Occipital lobe (tissue), 2 donors: ENCODE data around the gene KRT79. TPM values are rescaled to one million over a fixed set of nuclear protein-coding genes. Genes with fewer than 3 reads are reported as not detected.
"Not testable (repeated sequence)": the region's sequence is repeated elsewhere in the genome, so short reads cannot be mapped to it uniquely, and the experiment has no call there.

ENCODE experiments used
- DNase-seq: peaks from one replicate; lab custom pipeline; 2025; lab: John Stamatoyannopoulos, UW
- total RNA-seq: library from RNA; depleted of rRNA; stranded (reverse); fragments of >200 nt; gene quantifications from one replicate; pipeline ENCODE4 v1.2.3, GENCODE V29; 2014

KRT79 gene
- total RNA-seq, result not detected

- DNase-seq, result no peak
Observed at GRCh38 chr12:52833922-52834726, at the start of gene KRT79. TSS of gene KRT79 (minus strand) at chr12:52834311. CDS start at chr12:52834260, 51 bp downstream.

GRCh38 chr12:52880499-52880898 lies 46.4 kb upstream of the KRT79 start:
- DNase-seq, result not testable (repeated sequence)

GRCh38 chr12:52879394-52880351 lies 45.6 kb upstream of the KRT79 start:
- DNase-seq, result peak; percentile 77

GRCh38 chr12:52878507-52879393 lies 44.6 kb upstream of the KRT79 start:
- DNase-seq, result no peak

DNA sequence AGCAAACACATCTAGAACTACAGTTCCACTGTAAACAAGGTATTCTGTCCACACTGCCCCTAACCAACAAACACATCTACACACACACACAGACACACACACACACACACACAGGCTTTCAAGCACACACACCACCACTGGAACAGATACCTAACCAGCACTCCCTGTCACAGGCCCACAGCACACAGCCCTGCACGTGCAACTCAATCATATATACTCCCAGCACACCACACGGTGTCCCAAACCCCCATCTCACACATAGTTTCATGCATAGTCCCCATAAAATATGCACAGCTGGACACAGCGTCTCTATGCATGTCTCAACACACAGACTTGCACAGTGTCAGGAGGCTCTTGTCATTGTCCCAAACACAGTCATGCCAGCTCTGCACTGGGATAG lies 43.1 kb upstream of the KRT79 start:
- no peak for DNase-seq

DNA sequence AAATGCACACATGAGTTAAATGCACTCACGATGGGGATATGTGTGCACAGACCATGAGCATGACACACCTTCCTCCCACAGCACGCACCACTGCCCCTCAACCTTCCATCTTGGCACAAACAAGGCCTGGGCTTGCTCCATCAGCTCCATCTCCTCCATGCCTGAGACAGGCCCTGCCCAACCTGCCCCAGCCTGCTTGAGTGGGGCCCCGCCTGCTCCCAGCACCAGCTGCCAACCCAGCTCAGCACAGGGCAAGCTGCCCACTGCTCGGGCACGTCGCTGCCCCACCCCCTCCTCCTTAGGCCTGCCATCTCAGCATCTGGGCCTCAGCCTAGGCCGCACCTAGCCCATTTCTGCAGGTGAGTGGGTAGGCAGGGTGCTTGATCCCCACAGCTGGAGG lies 42.3 kb upstream of the KRT79 start:
- DNase-seq, result no peak

DNA sequence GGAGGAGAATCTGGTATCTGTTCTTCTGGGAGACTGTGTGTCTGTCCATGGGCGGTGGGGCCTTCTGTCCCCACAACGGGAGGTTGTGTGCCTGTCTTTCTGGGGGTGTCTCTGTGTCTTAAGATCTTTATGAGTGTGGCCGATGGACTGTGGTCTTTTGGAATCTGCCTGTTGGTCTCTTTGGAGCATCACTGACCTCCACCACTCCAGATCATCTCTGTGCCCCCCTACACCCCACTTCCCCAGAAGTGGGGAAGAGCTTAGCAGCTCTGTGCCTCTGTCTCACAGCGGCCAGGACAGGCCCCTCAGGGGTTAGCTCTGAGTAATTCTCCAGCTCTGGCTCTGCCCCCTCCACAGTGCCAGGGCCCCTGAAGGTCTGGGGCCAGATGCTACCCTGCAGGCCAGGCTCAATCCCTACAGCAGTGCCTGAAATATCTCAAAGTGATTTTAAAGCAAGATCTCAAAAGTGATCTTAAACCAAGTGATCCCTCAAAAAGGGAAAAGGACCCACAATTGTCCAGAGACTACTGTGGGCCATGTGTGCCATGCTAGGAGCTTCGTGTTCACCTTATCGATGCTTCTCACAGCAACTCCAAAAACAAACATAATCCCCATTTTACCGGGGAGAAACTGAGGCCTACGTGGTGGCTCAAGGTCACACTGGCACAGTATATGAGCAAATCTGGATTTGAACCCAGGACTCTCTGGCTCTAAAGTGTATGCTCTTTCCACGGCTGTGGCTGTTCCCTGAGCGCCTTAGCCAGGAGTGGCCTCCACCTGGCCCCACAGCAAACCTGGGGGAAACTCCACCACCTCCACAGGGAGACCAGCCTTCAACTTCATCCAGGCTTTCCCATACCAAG lies 40.7 kb upstream of the KRT79 start:
- DNase-seq, result no peak

GRCh38 chr12:52873832-52874572 lies 39.9 kb upstream of the KRT79 start:
- DNase-seq, result peak; percentile 46

DNA sequence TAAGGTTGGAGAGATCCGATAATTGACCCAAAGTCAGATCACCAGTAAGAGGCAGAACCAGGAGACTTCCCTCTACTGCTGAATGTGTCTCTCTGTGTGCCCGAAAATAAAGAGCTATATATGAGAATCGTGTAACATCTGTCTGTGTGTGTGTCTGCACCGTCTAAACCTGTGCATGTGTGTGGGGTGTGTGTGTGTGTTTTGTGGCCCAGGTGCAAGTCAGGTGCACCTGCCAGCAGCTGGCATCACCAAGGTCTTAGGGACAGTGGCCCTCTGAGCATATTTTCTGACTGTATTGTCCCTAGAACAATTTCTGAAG lies 39.4 kb upstream of the KRT79 start:
- DNase-seq, result no peak

DNA sequence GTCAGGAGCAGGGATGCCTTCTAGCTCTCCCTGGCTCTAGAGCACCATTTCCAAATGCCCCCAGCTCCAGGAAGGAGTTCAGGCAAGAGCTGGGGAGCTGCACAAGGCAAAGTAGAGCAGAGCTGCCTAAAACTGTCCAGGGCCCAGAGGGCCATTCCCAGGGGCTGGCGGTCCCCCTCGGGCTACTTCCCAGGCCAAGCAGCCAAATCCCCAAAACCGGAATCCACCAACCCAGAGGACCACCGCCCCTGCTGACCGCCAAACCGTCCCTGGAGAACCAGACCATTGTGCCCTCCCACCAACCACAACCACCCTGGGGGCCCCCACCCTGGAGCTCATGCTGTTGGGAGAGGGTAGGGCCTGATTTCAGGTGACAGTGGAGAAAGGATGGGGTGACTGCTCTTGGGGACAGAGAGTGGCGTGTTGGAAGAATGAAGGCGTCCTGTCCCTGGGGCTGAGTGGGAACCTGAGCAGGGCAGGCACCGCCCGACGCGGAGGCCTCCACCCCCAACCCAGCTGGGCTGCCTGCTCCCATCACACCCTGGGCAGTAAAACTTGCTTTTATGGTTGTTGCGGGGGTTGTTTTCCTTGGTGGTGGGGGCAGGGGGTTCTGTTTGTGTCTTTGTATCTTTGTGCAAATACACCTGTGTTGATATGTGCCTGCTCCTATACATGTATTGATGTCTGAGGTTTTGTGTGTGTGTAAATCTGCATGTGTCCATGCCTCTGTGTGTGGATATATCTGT lies 38.7 kb upstream of the KRT79 start:
- no peak for DNase-seq

- DNase-seq, result no peak
Observed at GRCh38 chr12:52871291-52872039, 37.4 kb upstream of the KRT79 start.

GRCh38 chr12:52870361-52871290 lies 36.5 kb upstream of the KRT79 start:
- no peak for DNase-seq

GRCh38 chr12:52867642-52868041 lies 33.5 kb upstream of the KRT79 start:
- no peak for DNase-seq

GRCh38 chr12:52867152-52867551 lies 33.0 kb upstream of the KRT79 start:
- no peak for DNase-seq

DNA sequence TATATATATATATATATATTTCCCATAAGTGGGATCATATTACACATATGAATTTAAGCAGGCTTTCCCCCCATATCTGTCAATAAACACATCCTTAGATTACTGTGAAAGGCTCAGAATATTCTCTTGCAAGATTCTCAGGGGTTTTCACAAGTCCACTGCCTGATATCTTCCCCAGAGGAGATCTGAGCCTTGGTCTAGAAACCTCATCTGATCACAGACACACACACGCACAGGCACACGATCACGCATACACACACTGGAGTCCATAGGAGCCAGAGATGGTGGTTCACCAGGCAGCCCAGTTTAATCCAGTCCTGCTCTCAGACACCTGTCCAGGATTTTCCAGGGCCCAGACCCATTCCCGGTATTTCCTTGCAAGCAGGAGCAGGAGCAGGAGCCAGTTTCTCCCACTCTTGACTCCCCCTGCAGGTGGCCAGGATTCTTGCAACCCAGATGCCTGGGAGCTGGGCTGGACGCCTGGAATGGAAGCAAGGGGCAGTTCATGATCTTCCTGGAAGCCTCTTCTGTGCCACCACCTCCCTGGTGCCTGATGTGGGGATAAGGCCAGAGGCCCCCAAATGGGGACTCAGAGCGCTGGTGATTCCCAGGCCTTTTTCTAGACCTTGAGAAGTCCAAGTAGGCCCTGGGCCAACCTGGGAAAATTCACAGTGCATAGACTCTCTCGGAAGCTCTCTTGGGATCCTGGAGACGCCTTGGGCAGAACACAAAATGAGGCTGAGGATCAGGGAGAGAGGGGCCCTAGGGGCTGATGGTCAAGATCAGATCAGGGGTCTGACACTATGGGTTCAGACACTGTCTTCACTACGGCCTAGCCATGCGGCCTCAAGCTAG lies 31.2 kb upstream of the KRT79 start:
- peak; percentile 22 for DNase-seq

GRCh38 chr12:52862023-52862422 lies 27.9 kb upstream of the KRT79 start:
- DNase-seq, result no peak
